H1 (cell line): ENCODE measurements around the gene SLC25A48. TPM values are rescaled to one million over a fixed set of nuclear protein-coding genes. Genes with fewer than 3 reads are reported as not detected.

Experiments
- CTCF ChIA-PET: fragments of 300-600 bp; sonication (Branson Sonifier 250); formaldehyde crosslinking; loops from one replicate; lab custom pipeline; 2021; ENCODE audit not compliant: partially characterized antibody; lab: Charles Lee
- POLR2A ChIA-PET: fragments of 300-600 bp; sonication (Branson Sonifier 250); formaldehyde crosslinking; loops from one replicate; lab custom pipeline; 2021; ENCODE audit warnings: inconsistent platforms; ENCODE audit not compliant: partially characterized antibody; lab: Charles Lee
- DNase-seq, 2 experiments: peaks; one replicate each; pipeline versions ENCODE4 v3.0.0 to v3.0.0-alpha.2; 2010 to 2022; ENCODE audit warnings: low spot score in 2 of 2, low read depth in 1 of 2, mixed read lengths in 1 of 2
- FAIRE-seq: peaks from 2 replicates; lab custom pipeline; 2011; peaks lifted over from hg19 to GRCh38; lab: Jason Lieb, UNC
- H2AFZ ChIP-seq: 2 replicates; pipeline ENCODE4 v1.8.1; 2012; ENCODE audit warnings: low read length, inconsistent platforms
- H2AK5ac ChIP-seq: 2 replicates; pipeline ENCODE4 v1.6.1; 2013; ENCODE audit warnings: low read depth, low read length
- H2BK120ac ChIP-seq: replicated peaks from 2 replicates; pipeline ENCODE3; 2013; ENCODE audit warnings: low read depth, low read length, inconsistent platforms
- H2BK12ac ChIP-seq: 2 replicates; pipeline ENCODE4 v1.6.1; 2013; ENCODE audit warnings: low read depth, low read length
- H2BK15ac ChIP-seq: 2 replicates; pipeline ENCODE4 v1.6.1; 2013; ENCODE audit warnings: low read length
- H2BK20ac ChIP-seq: 2 replicates; pipeline ENCODE4 v1.6.1; 2013; ENCODE audit warnings: low read length
- H2BK5ac ChIP-seq: 2 replicates; pipeline ENCODE4 v1.6.1; 2013; ENCODE audit warnings: low read depth, low read length
- H3K14ac ChIP-seq: 2 replicates; pipeline ENCODE4 v1.6.1; 2013; ENCODE audit warnings: inconsistent platforms; ENCODE audit not compliant: insufficient read length
- H3K18ac ChIP-seq: 2 replicates; pipeline ENCODE4 v1.6.1; 2013; ENCODE audit warnings: low read length; ENCODE audit errors: extremely low read depth
- H3K23ac ChIP-seq: 2 replicates; pipeline ENCODE4 v1.6.1; 2013; ENCODE audit warnings: inconsistent platforms; ENCODE audit not compliant: insufficient read length
- H3K23me2 ChIP-seq: 2 replicates; pipeline ENCODE4 v1.6.1; 2013; ENCODE audit warnings: low read depth, low read length
- H3K27ac ChIP-seq: 2 replicates; pipeline ENCODE4 v1.6.1; 2011; ENCODE audit warnings: low read depth, low read length, inconsistent platforms
- H3K27me3 ChIP-seq, 4 experiments: replicated peaks in 1 of 4; 1 replicate in 1 of 4; 2 replicates in 3 of 4; pipeline versions ENCODE4 v1.6.1 to v1.8.1; 2011 to 2013; ENCODE audit warnings: low read length in 3 of 4, mild to moderate bottlenecking in 3 of 4, inconsistent platforms in 2 of 4, mixed read lengths in 2 of 4, moderate library complexity in 1 of 4; ENCODE audit not compliant: control insufficient read depth in 3 of 4, insufficient read depth in 3 of 4; ENCODE audit errors: extremely low read depth in 1 of 4
- H3K36me3 ChIP-seq, 4 experiments: 2 replicates each; pipeline versions ENCODE4 v1.6.1 to v1.8.1; 2011 to 2013; ENCODE audit warnings: mild to moderate bottlenecking in 4 of 4, low read length in 3 of 4, moderate library complexity in 2 of 4, control low read depth in 1 of 4, inconsistent platforms in 1 of 4; ENCODE audit not compliant: insufficient read depth in 4 of 4, control insufficient read depth in 2 of 4
- H3K4ac ChIP-seq: replicated peaks from 2 replicates; pipeline ENCODE3; 2013; ENCODE audit warnings: low read length, low read depth, mixed read lengths, inconsistent platforms; ENCODE audit not compliant: insufficient read length
- H3K4me1 ChIP-seq, 4 experiments: replicated peaks in 1 of 4; 1 replicate in 1 of 4; 2 replicates in 3 of 4; pipeline versions ENCODE4 v1.6.1 to v1.8.1; 2011 to 2013; ENCODE audit warnings: low read length in 3 of 4, inconsistent platforms in 2 of 4, mixed read lengths in 1 of 4; ENCODE audit not compliant: insufficient read depth in 4 of 4, control insufficient read depth in 3 of 4
- H3K4me2 ChIP-seq, 2 experiments: 2 replicates each; pipeline versions ENCODE4 v1.6.1 to v1.8.1; 2011 to 2013; ENCODE audit warnings: low read depth in 2 of 2, low read length in 2 of 2, control low read depth in 1 of 2, inconsistent platforms in 1 of 2, mild to moderate bottlenecking in 1 of 2; ENCODE audit not compliant: insufficient read depth in 1 of 2
- H3K4me3 ChIP-seq, 4 experiments: fragments of 200-600, 300-600 bp in 1 of 4; sonication (generic), shearing (Covaris generic), sonication (Bioruptor Twin) in 1 of 4; 2 replicates each; pipeline versions ENCODE4 v1.5.1 to v1.8.1; 2011 to 2016; ENCODE audit warnings: low read length in 4 of 4, low read depth in 3 of 4, control low read depth in 2 of 4, inconsistent platforms in 2 of 4, mild to moderate bottlenecking in 2 of 4, mixed read lengths in 1 of 4, moderate library complexity in 1 of 4; ENCODE audit not compliant: insufficient read depth in 2 of 4; ENCODE audit errors: extremely low read depth in 1 of 4
- H3K56ac ChIP-seq: replicated peaks from 2 replicates; pipeline ENCODE3; 2013; ENCODE audit warnings: low read depth, mild to moderate bottlenecking, mixed read lengths, low read length, inconsistent platforms; ENCODE audit not compliant: insufficient read length
- H3K79me1 ChIP-seq: 2 replicates; pipeline ENCODE4 v1.6.1; 2013; ENCODE audit warnings: low read depth, low read length, control low read depth
- H3K79me2 ChIP-seq, 2 experiments: 2 replicates each; pipeline versions ENCODE4 v1.6.1 to v1.8.1; 2012 to 2013; ENCODE audit warnings: low read length in 2 of 2, mild to moderate bottlenecking in 2 of 2, inconsistent platforms in 1 of 2; ENCODE audit not compliant: insufficient read depth in 2 of 2, control insufficient read depth in 1 of 2
- H3K9ac ChIP-seq, 4 experiments: replicated peaks in 1 of 4; 1 replicate in 1 of 4; 2 replicates in 3 of 4; pipeline versions ENCODE4 v1.6.1 to v1.8.1; 2011 to 2013; ENCODE audit warnings: low read depth in 3 of 4, low read length in 3 of 4, control low read depth in 2 of 4, mild to moderate bottlenecking in 2 of 4, moderate library complexity in 2 of 4, inconsistent platforms in 1 of 4; ENCODE audit errors: extremely low read depth in 1 of 4
- H3K9me3 ChIP-seq, 2 experiments: 2 replicates each; pipeline versions ENCODE4 v1.6.1 to v1.8.1; 2012 to 2013; ENCODE audit warnings: mild to moderate bottlenecking in 2 of 2, moderate library complexity in 2 of 2, control low read depth in 1 of 2, inconsistent platforms in 1 of 2, low read depth in 1 of 2, low read length in 1 of 2, mixed read lengths in 1 of 2; ENCODE audit not compliant: insufficient read depth in 2 of 2
- H4K20me1 ChIP-seq, 2 experiments: replicated peaks in 1 of 2; 2 replicates each; pipeline versions ENCODE3 to v1.8.1; 2011 to 2013; ENCODE audit warnings: inconsistent platforms in 2 of 2, low read length in 2 of 2, mild to moderate bottlenecking in 1 of 2; ENCODE audit not compliant: insufficient read depth in 2 of 2, control insufficient read depth in 1 of 2
- H4K5ac ChIP-seq: 2 replicates; pipeline ENCODE4 v1.6.1; 2013; ENCODE audit warnings: low read length, low read depth, mixed read lengths, inconsistent platforms; ENCODE audit not compliant: insufficient read length
- H4K8ac ChIP-seq: 2 replicates; pipeline ENCODE4 v1.8.0; 2013; ENCODE audit warnings: mild to moderate bottlenecking, moderate library complexity, low read length, inconsistent platforms; ENCODE audit not compliant: insufficient read depth; ENCODE audit errors: extremely low read depth
- H4K91ac ChIP-seq: replicated peaks from 2 replicates; pipeline ENCODE3; 2013; ENCODE audit warnings: low read length, mixed read lengths, inconsistent platforms; ENCODE audit not compliant: insufficient read length
- WGBS, 2 experiments: shearing (Covaris generic) in 1 of 2; methylation state at CpG; one replicate each; pipeline versions ENCODE4 v1.1.6 to v1.1.7; 2013 to 2015; ENCODE audit warnings: low lambda C conversion rate in 2 of 2, mixed read lengths in 2 of 2, inconsistent platforms in 1 of 2, low coverage in 1 of 2, missing lambda C conversion rate in 1 of 2; ENCODE audit not compliant: insufficient replicate concordance in 2 of 2, insufficient coverage in 1 of 2, insufficient read length in 1 of 2; ENCODE audit errors: extremely low coverage in 1 of 2, missing lambda C conversion rate in 1 of 2; 5-methylcytosine and 5-hydroxymethylcytosine counted together
- polyA plus RNA-seq, 7 experiments: library from polyadenylated mRNA; depleted of rRNA in 3 of 7; stranded (reverse) in 5 of 7; unstranded in 2 of 7; fragments of >200 nt in 5 of 7; fragments of 200-250 nt in 2 of 7; gene quantifications; 1 replicate in 5 of 7; 2 replicates in 1 of 7; 4 replicates in 1 of 7; pipeline versions ENCODE4 v1.2.1 to v1.2.3, GENCODE V29; 2011 to 2013; ENCODE audit warnings: missing spikeins in 2 of 7, mixed read lengths in 2 of 7
- total RNA-seq: library from RNA; stranded (reverse); fragmentation: NEBNext Ultra II Directional; extraction: Animal tissue kit (Norgen Biotek cat#: 25700); gene quantifications from 2 replicates; pipeline ENCODE4 v1.2.1, GENCODE V29; 2021

The SLC25A48 gene
- total and polyA plus RNA-seq, 2 of the 8 experiments (the other 6 are each of a cell fraction or from before 2014, with no cell fraction given) = 1.3 to 1.8 TPM

DNA sequence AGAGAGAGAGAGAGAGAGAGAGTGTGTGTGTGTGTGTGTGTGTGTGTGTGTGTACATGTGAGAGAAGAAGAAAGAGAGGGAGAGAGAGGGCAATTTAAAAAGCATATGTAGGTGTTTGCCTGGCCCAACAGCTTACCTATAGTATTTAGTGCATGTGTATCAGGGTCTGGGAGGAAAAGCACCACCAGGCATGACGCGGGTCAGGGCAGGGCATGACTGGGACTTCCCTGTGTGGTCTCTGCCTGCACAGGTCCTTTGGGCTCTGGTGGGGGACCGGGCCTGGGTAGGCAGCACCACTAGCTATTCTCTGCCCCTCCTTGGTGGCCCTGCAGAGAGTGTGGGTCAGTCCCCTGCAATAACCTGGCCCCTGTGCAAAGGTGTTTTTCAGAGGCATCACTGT lies 45.1 kb downstream of the SLC25A48 start:
- peaks cover 3 to 5% (median 4%) of the 10 kb centered on the region in 4 experiments; a peak in 6 of 7 replicates for H3K4me1 ChIP-seq
- H4K20me1 ChIP-seq = no peaks in the 10 kb centered on the region
- H4K91ac ChIP-seq = no peak overlapping the region
- H2BK5ac ChIP-seq = no peak overlapping the region
- no peaks in the 10 kb centered on the region for H3K36me3 ChIP-seq
- no peak overlapping the region for H3K4ac ChIP-seq
- no peak overlapping the region for H2BK15ac ChIP-seq
- ChIA-PET CTCF (interaction anchor here (0.6 to 5.3 kb wide), 21 partner anchors 9 to 400 kb away, joined by 3 to 37 read pairs (median 4); no protein-coding TSS in a partner anchor), POLR2A (interaction anchor here (0.6 kb wide), 1 partner anchor 681 kb away, joined by 4 read pairs; no protein-coding TSS in a partner anchor)
- no peak overlapping the region for H3K4me2 ChIP-seq
- H4K5ac ChIP-seq = no peak overlapping the region
- no peaks in the 10 kb centered on the region for H3K79me2 ChIP-seq
- H3K14ac ChIP-seq = no peak overlapping the region
- no peak overlapping the region for H3K27ac ChIP-seq
- H3K18ac ChIP-seq = no peak overlapping the region
- DNase-seq = no peak
- no peaks in the 10 kb centered on the region for H3K9me3 ChIP-seq
- H3K4me3 ChIP-seq = no peak overlapping the region
- H3K56ac ChIP-seq = no peak overlapping the region
- H2AFZ ChIP-seq = no peak overlapping the region
- H3K9ac ChIP-seq = no peak overlapping the region
- no peak for FAIRE-seq
- H3K79me1 ChIP-seq = no peaks in the 10 kb centered on the region
- no peak overlapping the region for H2AK5ac ChIP-seq
- no peaks in the 10 kb centered on the region for H3K27me3 ChIP-seq
- H2BK120ac ChIP-seq = no peak overlapping the region
- H2BK20ac ChIP-seq = no peak overlapping the region
- WGBS, 2 experiments = 79% methylated on average over 3 of the region's 3 CpGs; no CpG with 5 or more reads in 1 of the 2 experiments
- no peak overlapping the region for H3K23ac ChIP-seq
- H2BK12ac ChIP-seq = no peak overlapping the region
- no peak overlapping the region for H4K8ac ChIP-seq
- H3K23me2 ChIP-seq = no peaks in the 10 kb centered on the region; the same call in 1 of the 2 replicates
